Vagina (tissue), 2 donors: Measurements from ENCODE around the gene CHST11. TPM values are rescaled to one million over a fixed set of nuclear protein-coding genes. Genes with fewer than 3 reads are reported as not detected.

Source experiments
- DNase-seq, 2 donors: peaks; one replicate each; pipeline ENCODE4 v3.0.0-alpha.2; 2017; ENCODE audit errors: extremely low spot score in 2 of 2
- H3K27ac ChIP-seq: fragments of 200-600 bp; sonication (generic); one replicate; pipeline ENCODE4 v1.5.1; 2019
- H3K27me3 ChIP-seq: fragments of 200-600 bp; sonication (generic); one replicate; pipeline ENCODE4 v1.5.1; 2019
- H3K36me3 ChIP-seq, 2 donors: fragments of 200-600 bp; sonication (generic); one replicate each; pipeline ENCODE4 v1.5.1; 2017 to 2019
- H3K4me1 ChIP-seq: fragments of 200-600 bp; sonication (generic); one replicate; pipeline ENCODE4 v1.5.1; 2019
- H3K4me3 ChIP-seq, 2 donors: fragments of 200-600 bp; sonication (generic); 1 replicate in 1 of 2; 2 replicates in 1 of 2; pipeline ENCODE4 v1.5.1; 2016 to 2019
- H3K9me3 ChIP-seq: fragments of 200-600 bp; sonication (generic); one replicate; pipeline ENCODE4 v1.5.1; 2019
- CTCF ChIP-seq, 3 experiments: fragments of 450-650 bp in 2 of 3; fragments of 200-600 bp in 1 of 3; sonication (generic) in 1 of 3; IDR thresholded peaks; one replicate each; pipeline ENCODE4 v1.5.1; 2017 to 2019; ENCODE audit warnings: antibody characterized with exemption in 3 of 3, mild to moderate bottlenecking in 2 of 3, moderate library complexity in 2 of 3
- POLR2A ChIP-seq, 2 donors: fragments of 450-650 bp; IDR thresholded peaks; one replicate each; pipeline ENCODE4 v1.6.1; 2017; ENCODE audit warnings: antibody characterized with exemption in 2 of 2, mild to moderate bottlenecking in 2 of 2, moderate library complexity in 2 of 2
- POLR2AphosphoS5 ChIP-seq, 2 donors: sonication (generic); formaldehyde crosslinking; IDR thresholded peaks; one replicate each; pipeline ENCODE4 v1.9.0; 2017; ENCODE audit warnings: antibody characterized with exemption in 2 of 2, mild to moderate bottlenecking in 2 of 2, low read depth in 1 of 2; ENCODE audit not compliant: insufficient read depth in 1 of 2
- intact Hi-C: fragments of 100-400 bp; cut with DNase I; formaldehyde crosslinking; loops from one replicate; pipeline ENCODE4 v1.15.1; 2023
- total RNA-seq: library from RNA; depleted of rRNA; stranded (reverse); fragments of >200 nt; gene quantifications from one replicate; pipeline ENCODE4 v1.2.3, GENCODE V29; 2016

Gene CHST11
- total RNA-seq, 1 donor from 2014 or later, result 40.0 TPM

GRCh38 chr12:104710940-104711689, 254.4 kb downstream of the CHST11 start:
- Histone ChIP-seq H3K4me3 (no peak overlapping the region), H3K4me1 (peaks cover 38% of the 10 kb centered on the region), H3K27ac (peak overlapping the region; percentile 62), H3K36me3 (no peaks in the 10 kb centered on the region), H3K27me3 (no peaks in the 10 kb centered on the region), H3K9me3 (no peaks in the 10 kb centered on the region)
- intact Hi-C loops, result no loop called here
- DNase-seq, result no peak
- TF ChIP-seq POLR2A (IDR thresholded peaks at IDR 0.05) (no peak), CTCF (IDR thresholded peaks at IDR 0.05) (no peak), POLR2AphosphoS5 (IDR thresholded peaks at IDR 0.05; ENCODE audit: insufficient read depth in 1 of 2, low read depth in 1 of 2) (peak in 1 of 2 donors; percentile 37)

GRCh38 chr12:104712477-104712876, 255.7 kb downstream of the CHST11 start:
- peaks cover 38% of the 10 kb centered on the region for H3K4me1 ChIP-seq
- H3K27ac ChIP-seq, result peak overlapping the region; percentile 62
- intact Hi-C loops, result no loop called here
- no peak for DNase-seq
- H3K9me3 ChIP-seq, result no peaks in the 10 kb centered on the region
- no peak for TF ChIP-seq CTCF (IDR thresholded peaks at IDR 0.05)
- no peak for TF ChIP-seq POLR2A (IDR thresholded peaks at IDR 0.05)
- TF ChIP-seq POLR2AphosphoS5 (IDR thresholded peaks at IDR 0.05; ENCODE audit: insufficient read depth in 1 of 2, low read depth in 1 of 2), result no peak
- H3K27me3 ChIP-seq, result no peaks in the 10 kb centered on the region
- no peaks in the 10 kb centered on the region for H3K36me3 ChIP-seq
- H3K4me3 ChIP-seq, result no peak overlapping the region

- no peaks in the 10 kb centered on the region for H3K36me3 ChIP-seq
- no peaks in the 10 kb centered on the region for H3K27me3 ChIP-seq
- no peak for DNase-seq
- H3K4me1 ChIP-seq, result peaks cover 38% of the 10 kb centered on the region
- intact Hi-C loops, result no loop called here
- peak overlapping the region; percentile 62 for H3K27ac ChIP-seq
- no peaks in the 10 kb centered on the region for H3K9me3 ChIP-seq
- TF ChIP-seq POLR2A (IDR thresholded peaks at IDR 0.05), result no peak
- H3K4me3 ChIP-seq, result no peak overlapping the region
Measured at GRCh38 chr12:104712968-104713367, 256.2 kb downstream of the CHST11 start.

GRCh38 chr12:104713444-104713843, 256.7 kb downstream of the CHST11 start:
- Histone ChIP-seq H3K27me3 (no peaks in the 10 kb centered on the region), H3K27ac (peak overlapping the region; percentile 62), H3K4me1 (peaks cover 38% of the 10 kb centered on the region), H3K4me3 (no peak overlapping the region), H3K36me3 (no peaks in the 10 kb centered on the region), H3K9me3 (no peaks in the 10 kb centered on the region)
- no peak for DNase-seq
- intact Hi-C loops, result no loop called here
- TF ChIP-seq POLR2A (IDR thresholded peaks at IDR 0.05) (no peak), CTCF (IDR thresholded peaks at IDR 0.05) (no peak), POLR2AphosphoS5 (IDR thresholded peaks at IDR 0.05; ENCODE audit: insufficient read depth in 1 of 2, low read depth in 1 of 2) (no peak)

- no peak overlapping the region for H3K4me3 ChIP-seq
- intact Hi-C loops, result no loop called here
- H3K27ac ChIP-seq, result no peak overlapping the region
- no peak for DNase-seq
- H3K36me3 ChIP-seq, result no peaks in the 10 kb centered on the region
- no peaks in the 10 kb centered on the region for H3K27me3 ChIP-seq
- H3K9me3 ChIP-seq, result no peaks in the 10 kb centered on the region
- TF ChIP-seq CTCF (IDR thresholded peaks at IDR 0.05) (no peak), POLR2A (IDR thresholded peaks at IDR 0.05) (no peak), POLR2AphosphoS5 (IDR thresholded peaks at IDR 0.05; ENCODE audit: insufficient read depth in 1 of 2, low read depth in 1 of 2) (no peak)
- peaks cover 38% of the 10 kb centered on the region for H3K4me1 ChIP-seq
Measured at GRCh38 chr12:104714369-104714768, 257.6 kb downstream of the CHST11 start.
